Progenitor cell of endocrine pancreas (in vitro differentiated cells): ENCODE results near the gene BMPR1A. TPM values are rescaled to one million over a fixed set of nuclear protein-coding genes. Genes with fewer than 3 reads are reported as not detected.

Experiments
- DNase-seq: peaks from one replicate; pipeline ENCODE4 v3.0.0; 2021; ENCODE audit warnings: low spot score; ENCODE audit not compliant: unreplicated experiment
- H3K27ac Mint-ChIP-seq: 2 replicates; pipeline ENCODE4 v1.8.0; 2021; ENCODE audit warnings: mild to moderate bottlenecking, moderate library complexity, mixed read lengths
- H3K27me3 Mint-ChIP-seq: 2 replicates; pipeline ENCODE4 v1.8.0; 2021; ENCODE audit warnings: mixed read lengths
- H3K36me3 Mint-ChIP-seq: 2 replicates; pipeline ENCODE4 v1.8.0; 2022; ENCODE audit warnings: mixed read lengths; ENCODE audit not compliant: insufficient read depth
- H3K4me1 Mint-ChIP-seq: 2 replicates; pipeline ENCODE4 v1.8.0; 2021; ENCODE audit warnings: low read depth, mixed read lengths
- H3K4me3 Mint-ChIP-seq: 2 replicates; pipeline ENCODE4 v1.8.0; 2021; ENCODE audit warnings: low read depth, mild to moderate bottlenecking, moderate library complexity, mixed read lengths
- H3K9me3 Mint-ChIP-seq: 2 replicates; pipeline ENCODE4 v1.8.0; 2021; ENCODE audit warnings: low read depth, mixed read lengths
- CTCF ChIP-seq: fragments of 200-600 bp; sonication (generic); IDR thresholded peaks from one replicate; pipeline ENCODE4 v1.5.0; 2021; ENCODE audit warnings: antibody characterized with exemption, mild to moderate bottlenecking; ENCODE audit not compliant: unreplicated experiment
- total RNA-seq: library from RNA; stranded (reverse); gene quantifications from 2 replicates; pipeline ENCODE4 v1.2.1, GENCODE V29; 2021

Gene BMPR1A
- total RNA-seq, 1 donor from 2014 or later: 89.7 TPM

- no peaks in the 10 kb centered on the region for H3K4me1 Mint-ChIP-seq
Observed at GRCh38 chr10:86815640-86816039, 59.2 kb downstream of the BMPR1A start.

GRCh38 chr10:86817246-86817645 is 60.8 kb downstream of the BMPR1A start:
- no peaks in the 10 kb centered on the region for H3K27me3 Mint-ChIP-seq
- no peaks in the 10 kb centered on the region for H3K9me3 Mint-ChIP-seq
- no peak for TF ChIP-seq CTCF
- no peaks in the 10 kb centered on the region for H3K4me1 Mint-ChIP-seq
- no peak for DNase-seq
- H3K4me3 Mint-ChIP-seq: no peak overlapping the region
- H3K36me3 Mint-ChIP-seq: no peaks in the 10 kb centered on the region
- no peak overlapping the region for H3K27ac Mint-ChIP-seq

More at GRCh38 chr10:86815640-86816039, 59.2 kb downstream of the BMPR1A start:
- no peak for DNase-seq
- H3K9me3 Mint-ChIP-seq: no peaks in the 10 kb centered on the region
- H3K36me3 Mint-ChIP-seq: peaks cover 4% of the 10 kb centered on the region
- H3K4me3 Mint-ChIP-seq: no peak overlapping the region
- H3K27ac Mint-ChIP-seq: peak overlapping the region; percentile 39
- no peak for TF ChIP-seq CTCF
- no peaks in the 10 kb centered on the region for H3K27me3 Mint-ChIP-seq

- Mint-ChIP-seq H3K36me3 (no peaks in the 10 kb centered on the region), H3K9me3 (no peaks in the 10 kb centered on the region), H3K27me3 (no peaks in the 10 kb centered on the region), H3K4me1 (no peaks in the 10 kb centered on the region), H3K27ac (no peak overlapping the region), H3K4me3 (no peak overlapping the region)
- TF ChIP-seq CTCF: no peak
- no peak for DNase-seq
Observed at GRCh38 chr10:86819567-86819966, 63.1 kb downstream of the BMPR1A start.

- Mint-ChIP-seq H3K4me1 (no peaks in the 10 kb centered on the region), H3K27me3 (no peaks in the 10 kb centered on the region), H3K36me3 (no peaks in the 10 kb centered on the region), H3K27ac (no peak overlapping the region), H3K9me3 (no peaks in the 10 kb centered on the region), H3K4me3 (no peak overlapping the region)
- DNase-seq: no peak
- TF ChIP-seq CTCF: no peak
Observed at GRCh38 chr10:86820509-86820908, 64.1 kb downstream of the BMPR1A start.

- H3K4me1 Mint-ChIP-seq: no peaks in the 10 kb centered on the region
- no peaks in the 10 kb centered on the region for H3K27me3 Mint-ChIP-seq
- no peak for DNase-seq
- no peaks in the 10 kb centered on the region for H3K36me3 Mint-ChIP-seq
- TF ChIP-seq CTCF: no peak
- H3K9me3 Mint-ChIP-seq: no peaks in the 10 kb centered on the region
- H3K4me3 Mint-ChIP-seq: no peak overlapping the region
- no peak overlapping the region for H3K27ac Mint-ChIP-seq
Observed at GRCh38 chr10:86821388-86821999, 65.1 kb downstream of the BMPR1A start.
